ENCODE measurements around the gene ROR2.

Gene ROR2

DNA sequence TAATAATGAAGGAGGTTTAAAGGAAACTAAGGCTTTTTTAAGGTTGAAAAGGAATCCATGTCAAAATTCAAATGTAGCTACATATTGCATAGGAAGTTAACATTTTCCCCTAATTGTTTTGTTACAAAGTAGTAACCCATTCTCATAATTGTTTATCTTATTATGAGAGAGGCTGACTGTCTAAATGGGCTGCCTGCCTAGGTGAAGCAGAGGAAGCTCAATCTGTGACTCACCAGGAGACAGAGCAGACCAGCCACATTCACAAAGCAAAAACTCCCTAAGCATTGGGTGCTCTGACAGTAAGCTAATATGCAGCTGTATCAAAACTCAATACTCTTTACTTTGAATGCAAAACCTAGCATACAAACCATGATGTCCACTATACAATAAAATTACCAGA is 208.5 kb downstream of the ROR2 start:
- DNase-seq (ENCODE audit: low spot score): no peak

DNA sequence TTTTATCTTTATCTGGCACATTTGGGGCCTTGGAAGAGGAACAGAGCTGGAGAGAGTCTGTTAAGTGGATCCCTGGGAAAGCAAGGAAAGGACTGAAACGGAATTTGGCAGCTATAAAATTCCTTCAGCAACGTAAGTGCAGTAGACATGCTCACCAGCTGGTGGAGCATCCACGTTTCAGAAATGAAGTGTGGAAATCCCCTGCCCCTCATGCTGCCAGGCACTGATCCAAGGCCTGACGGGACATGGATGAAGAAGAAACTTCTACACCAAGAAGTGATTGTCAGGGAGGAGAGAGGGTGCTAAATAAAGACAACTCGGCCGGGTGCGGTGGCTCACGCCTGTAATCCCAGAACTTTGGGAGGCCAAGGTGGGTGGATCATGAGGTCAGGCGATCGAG is 209.3 kb downstream of the ROR2 start:
- no peak for DNase-seq (ENCODE audit: low spot score)

DNA sequence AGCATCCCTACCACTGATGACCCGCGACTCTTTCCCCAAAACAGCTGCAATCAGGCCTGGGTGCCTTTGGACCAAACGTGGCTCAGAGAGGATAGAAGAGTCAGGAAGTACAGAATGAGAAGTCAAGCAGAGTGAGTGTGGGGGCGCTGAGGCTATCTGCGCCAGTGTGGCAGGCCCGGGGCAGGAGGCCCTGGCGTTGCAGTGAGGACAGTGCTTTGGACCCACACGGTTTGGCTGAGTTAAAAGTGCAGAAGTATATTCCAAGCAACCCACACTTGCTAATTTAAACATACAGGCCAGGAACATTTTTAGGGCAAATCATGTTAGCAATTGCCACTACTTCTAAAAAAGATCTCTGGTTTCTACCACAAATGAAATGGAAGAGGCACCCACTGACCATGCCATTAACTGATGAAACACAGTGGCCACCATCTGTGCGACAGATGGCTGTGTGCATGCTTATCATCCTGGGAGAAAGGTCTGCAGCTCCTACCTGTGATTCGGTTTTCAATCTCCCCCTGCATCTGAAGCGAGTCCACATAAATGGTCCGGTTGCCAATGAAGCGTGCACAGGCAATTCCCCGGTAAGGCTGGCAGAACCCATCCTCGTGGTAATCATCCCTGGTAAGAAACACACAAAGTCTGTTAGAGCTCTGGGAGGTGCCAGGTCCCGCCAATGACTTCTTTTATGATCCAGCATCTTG is 213.0 kb downstream of the ROR2 start:
- peak; percentile 54 for DNase-seq (ENCODE audit: low spot score)

DNA sequence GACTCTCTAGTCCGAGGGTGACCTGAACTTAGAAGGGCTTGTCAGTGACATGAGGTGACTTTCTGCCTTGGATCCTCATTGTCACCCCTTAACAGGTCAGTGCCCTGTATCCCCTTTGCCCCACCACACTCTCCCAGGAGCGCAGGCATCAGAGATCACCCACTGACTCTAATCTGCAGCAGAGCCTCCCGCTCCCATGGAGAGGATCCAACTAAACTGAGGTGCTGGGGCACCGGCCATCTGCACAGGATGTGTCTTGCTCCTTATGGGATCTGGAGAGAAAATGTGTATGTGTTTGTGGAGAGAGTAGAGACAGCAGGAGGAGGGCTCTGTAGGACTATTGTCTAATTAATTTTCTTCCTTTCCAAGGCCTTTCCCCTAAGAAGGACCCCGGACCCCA is 213.7 kb downstream of the ROR2 start:
- peak; percentile 37 for DNase-seq (ENCODE audit: low spot score)

DNA sequence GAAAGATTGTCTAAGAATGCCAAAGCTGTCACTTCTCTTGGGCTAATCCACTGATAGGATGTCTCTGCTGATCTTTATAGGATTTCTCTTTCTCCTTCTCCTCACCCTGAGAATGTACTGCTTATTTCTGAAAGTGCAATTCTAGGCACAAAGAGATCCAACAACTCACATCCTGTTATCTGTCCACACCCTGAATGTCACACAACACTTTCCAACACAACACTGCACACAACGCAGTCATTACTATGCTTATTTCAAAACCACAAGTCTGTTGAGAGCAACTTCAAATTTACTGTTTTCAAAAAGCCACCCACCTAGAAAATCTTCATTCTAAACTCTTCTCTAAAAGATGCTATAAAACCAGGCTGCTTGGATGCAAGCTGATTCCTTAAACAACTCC is 215.0 kb downstream of the ROR2 start:
- DNase-seq (ENCODE audit: low spot score): no peak

DNA sequence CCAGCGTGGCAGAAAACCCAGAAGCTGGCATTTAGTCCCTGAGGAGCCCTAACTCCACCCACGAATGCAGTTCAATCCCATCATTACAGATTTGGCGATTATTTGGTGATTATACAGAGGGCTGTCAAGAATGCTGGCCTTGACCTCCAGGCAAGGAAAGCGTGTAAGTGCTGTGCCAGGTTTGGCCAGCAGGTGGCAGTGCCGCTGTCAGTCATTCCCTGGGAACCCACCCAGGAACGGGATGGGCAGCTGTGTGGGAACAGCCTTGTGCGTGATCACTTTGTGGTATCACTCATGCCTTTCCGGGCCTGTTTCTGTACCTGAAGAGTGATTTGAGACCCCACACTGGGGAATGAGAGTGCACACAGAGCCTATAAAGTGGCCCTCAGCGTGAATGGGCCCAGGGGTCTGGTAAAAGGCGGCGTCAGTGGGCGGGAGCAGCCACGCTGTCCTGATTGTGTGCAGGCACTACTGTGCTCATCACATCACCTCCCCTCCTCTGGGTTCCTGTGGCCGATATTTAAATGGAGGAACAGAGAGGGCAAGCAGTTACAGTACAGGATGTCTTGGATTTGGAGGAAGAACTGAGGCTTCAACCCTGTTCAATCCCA is 215.6 kb downstream of the ROR2 start:
- DNase-seq (ENCODE audit: low spot score): peak; percentile 30

DNA sequence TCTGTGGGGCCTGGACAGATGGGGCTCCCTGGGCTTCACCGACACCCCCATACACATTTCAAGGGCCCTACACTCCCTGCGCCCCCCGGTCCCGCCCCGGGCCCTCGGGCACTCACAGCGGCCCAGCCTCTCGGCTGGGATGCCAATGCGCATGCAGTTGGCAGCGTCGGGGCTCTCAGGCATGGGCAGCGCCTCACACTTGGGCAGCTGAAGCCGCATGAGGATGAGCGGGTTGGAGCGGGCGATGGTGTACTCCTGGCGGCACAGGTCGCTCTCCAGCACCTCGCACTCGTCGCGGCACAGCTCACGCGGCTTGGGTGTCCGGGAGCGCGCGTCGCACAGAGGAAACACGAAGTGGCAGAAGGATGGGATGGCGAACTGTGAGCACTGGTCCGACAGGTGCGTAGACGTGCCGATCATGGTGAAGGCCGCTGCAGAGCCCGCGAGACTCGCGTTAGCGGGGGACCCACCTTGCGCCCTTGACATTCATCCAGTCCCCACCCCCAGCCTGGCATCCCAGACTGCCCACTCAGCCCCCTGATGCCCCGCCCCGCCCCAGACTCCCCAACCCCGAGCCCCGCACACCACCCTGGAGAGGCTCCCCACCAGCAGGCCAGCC is 216.9 kb downstream of the ROR2 start:
- DNase-seq (ENCODE audit: low spot score): no peak

DNA sequence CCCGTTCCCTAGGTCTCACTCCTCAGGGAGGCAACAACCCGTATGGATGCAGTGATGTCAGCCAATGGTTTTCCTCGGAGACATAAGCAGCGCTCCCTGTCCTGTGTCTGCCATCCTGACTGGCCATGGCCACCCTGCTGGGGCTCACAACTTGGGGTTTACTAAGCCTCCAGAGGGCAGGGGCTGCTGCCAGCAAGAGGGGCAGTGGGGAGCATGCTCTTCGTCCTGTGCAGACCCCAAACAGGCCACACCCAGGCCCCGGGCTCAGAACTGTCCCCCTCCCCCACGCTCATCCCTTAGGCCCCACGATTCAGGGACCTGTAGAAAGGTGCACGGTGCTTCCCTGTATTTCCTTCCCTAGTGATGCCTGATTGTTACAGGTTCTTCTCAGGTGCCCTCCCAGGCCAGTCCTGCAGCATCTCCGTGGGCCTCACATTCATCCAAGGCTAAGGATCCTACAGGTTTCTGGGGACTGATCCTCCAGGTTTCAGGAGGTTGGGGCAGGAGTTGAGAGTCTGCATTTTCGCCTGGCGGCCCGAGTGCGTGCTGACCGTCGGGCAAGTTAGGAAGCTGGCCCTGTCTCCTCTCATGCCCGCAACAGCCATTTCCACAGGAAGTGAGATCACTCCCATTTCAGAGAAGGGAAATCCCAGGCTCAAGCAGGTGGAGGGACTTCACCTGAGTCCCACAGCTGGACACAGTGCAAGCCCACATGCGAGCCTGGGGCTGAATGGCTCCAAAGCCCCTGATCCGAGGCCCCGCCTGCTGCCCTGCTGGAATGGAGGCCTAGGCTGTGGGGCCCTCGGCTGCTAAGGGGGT is 217.6 kb downstream of the ROR2 start:
- no peak for DNase-seq (ENCODE audit: low spot score)

DNA sequence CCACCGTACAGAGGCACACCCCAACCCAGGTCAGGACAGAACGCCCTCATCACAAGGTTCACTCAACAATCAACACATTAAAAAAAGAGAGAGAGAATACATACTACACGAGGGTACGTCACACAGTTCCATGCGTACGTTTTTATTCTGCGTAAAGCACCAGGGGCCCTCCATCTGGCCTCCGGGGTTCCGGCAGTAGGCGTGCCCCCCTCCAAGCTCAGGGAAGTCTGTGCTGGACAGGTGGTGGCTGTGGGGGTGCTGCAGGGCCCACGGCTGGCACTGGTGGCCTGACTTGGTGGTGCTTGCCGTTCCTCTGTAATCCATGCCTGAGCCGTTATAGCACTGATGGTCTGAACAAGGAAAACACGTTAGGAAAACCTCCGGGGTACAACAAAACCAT is 219.2 kb downstream of the ROR2 start:
- no peak for DNase-seq (ENCODE audit: low spot score)

DNA sequence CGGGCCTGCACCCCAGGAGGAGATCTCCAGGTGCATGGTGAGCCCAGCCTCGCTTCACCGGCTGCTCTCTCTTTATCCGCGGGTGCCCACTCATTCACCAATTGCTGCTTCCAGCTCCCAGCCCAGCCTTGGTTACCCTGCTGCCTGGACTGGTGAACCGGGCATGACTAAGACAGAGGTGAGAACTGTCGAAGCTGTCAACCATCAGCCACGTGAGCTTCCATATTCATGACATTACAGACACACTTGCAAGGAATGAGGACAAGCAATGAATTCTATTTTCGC is 220.5 kb downstream of the ROR2 start:
- no peak for DNase-seq (ENCODE audit: low spot score)

DNA sequence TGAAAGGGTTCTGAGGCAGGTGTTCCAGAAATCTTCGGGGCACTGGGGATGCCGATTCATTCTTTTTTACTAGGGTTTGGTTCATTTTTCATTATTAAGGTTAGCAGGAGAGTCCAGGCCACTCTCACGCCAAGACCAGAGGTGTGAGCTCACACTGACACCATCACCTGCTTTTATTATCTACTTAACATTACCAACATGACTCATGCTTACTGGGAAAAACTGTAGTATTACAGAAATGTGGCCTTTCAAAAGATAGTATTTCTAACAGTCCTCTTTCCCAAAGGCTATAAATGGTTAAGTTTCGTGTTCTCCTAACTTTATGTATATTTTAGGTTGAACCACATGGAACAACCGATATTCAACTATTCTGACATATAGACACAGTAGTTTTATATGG is 222.1 kb downstream of the ROR2 start:
- DNase-seq (ENCODE audit: low spot score): no peak

DNA sequence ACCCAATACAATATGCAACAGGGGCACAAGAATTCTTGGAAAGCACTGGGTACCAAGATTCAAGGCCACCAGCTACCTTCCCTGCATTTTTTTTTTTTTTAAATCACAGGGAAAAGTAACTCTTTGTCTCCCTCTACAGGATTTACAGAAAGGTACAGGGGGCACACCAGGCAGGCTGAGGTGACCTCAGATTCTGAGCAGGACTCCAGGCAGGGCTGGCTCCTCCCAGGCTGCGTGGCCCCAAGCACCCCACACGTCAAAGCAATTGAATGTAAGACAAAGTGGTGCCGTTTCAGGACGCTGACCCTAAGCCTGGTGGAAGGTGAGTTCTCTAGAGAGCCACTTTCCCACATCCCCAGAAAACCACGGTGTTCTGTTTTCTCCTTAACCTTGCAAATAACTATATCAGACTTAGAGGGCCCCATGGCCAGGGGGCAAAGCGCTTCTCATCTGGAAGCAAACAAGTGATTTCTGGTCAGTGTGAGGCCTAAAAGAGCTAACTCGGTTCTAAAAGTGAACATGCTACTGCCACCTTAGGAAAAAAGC is 222.6 kb downstream of the ROR2 start:
- DNase-seq (ENCODE audit: low spot score): peak; percentile 35

DNA sequence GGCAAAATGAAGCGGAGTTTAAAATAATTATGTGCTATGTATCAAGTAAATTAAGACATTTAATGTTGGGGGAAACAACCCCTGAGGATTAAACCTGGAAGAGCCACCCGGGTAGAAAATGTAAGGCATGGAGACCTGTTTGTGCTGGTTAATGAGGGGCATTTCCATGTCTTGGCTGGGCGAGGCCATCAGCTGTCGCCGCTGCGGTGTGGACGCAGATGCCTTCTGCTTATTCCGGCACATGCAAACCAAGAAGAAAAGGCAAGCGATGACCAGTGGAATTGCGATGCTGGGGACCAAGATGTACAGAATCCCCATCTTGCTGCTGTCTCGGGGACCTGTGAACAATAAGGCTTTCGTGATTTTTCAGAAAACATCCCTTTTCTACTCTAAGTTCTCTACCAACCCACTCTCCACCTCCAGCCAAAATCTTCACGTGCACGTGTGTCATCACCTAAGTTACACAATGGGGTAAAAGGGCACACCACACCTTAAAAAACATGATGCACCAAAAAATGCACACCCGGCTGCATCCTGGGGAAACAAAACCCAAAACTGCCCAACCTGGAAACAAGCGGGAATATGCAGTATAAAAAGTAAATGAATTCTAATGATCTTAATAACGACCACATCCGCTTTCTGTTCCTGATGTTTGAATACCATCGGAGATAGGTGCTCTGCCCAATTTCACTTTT is 223.5 kb downstream of the ROR2 start:
- DNase-seq (ENCODE audit: low spot score): no peak

DNA sequence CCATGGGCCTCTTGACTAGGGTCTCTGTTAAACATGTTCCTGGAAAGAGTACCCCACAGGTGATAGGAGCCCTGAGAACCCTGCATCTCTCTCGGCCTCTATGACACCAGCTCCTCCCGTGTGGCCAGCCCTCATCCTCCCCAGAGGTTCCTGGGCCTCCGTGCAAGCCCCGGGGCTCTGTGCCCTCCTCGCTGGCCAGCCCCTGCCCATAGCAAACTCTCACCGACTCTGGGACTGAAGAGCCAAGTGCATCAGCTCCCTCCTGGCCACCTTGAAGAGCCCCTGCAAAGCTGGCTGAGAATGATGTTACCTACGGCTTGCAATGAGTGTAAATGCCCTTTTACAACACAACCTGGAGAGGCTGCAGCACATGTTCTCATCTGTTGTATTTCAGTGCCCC is 224.4 kb downstream of the ROR2 start:
- no peak for DNase-seq (ENCODE audit: low spot score)

DNA sequence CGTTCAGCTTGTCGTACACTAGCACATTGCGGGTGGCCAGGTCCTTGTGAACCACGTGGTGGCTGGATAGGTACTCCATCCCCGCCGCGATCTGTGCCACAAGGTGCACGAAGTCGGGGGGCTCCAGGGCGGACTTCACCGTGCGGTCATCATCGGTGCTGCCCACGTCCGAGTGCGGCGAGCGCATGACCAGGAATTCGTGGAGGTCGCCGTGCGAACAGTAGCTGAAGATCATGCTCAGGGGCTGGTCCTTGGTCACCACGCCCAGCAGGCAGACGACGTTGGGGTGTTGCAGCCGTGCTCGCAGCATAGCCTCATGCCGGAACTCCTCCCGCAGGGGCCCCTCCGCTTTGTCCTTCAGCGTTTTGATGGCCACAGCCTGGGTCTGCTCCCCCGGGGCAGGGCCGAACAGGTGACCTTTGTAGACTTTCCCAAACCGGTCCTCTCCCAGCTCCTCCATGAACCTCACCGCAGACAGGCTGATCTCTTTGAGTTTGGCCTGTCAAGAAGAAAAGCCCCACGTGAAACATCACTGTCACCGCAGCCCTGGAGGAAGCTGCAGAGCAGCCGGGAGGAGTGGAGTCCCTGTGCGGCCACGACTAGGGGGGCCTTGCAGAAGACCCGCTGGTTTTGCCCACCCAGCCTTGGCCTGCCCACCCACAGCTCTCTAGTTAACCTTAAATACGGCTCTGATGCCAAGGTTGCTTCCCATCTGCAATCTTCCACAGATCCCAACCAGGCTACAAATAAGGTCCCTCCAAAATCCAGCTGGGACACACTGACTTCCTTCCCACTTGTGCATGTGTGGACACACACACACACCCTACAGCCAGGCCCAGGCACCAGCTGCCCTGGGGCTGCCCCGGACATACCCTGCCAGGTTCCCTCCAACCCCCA is 225.2 kb downstream of the ROR2 start:
- DNase-seq (ENCODE audit: low spot score): no peak

DNA sequence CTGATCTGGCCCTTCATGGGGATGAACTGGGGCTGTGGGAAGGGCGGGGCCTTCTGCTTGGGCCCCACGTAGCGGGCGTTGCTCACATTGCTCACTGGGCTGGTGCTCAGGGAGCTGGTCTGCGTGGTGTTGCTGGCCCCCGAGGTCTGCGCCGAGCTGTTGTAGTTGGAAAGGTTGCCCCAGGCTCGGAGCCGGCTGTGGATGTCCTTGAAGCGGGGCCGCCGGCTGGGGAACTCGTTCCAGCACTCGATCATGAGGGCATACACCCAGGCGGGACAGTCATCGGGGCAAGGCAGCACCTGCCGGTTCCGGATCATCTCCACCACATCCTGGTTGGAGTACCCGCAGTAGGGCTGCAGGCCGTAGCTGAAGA is 226.0 kb downstream of the ROR2 start:
- no peak for DNase-seq (ENCODE audit: low spot score)

DNA sequence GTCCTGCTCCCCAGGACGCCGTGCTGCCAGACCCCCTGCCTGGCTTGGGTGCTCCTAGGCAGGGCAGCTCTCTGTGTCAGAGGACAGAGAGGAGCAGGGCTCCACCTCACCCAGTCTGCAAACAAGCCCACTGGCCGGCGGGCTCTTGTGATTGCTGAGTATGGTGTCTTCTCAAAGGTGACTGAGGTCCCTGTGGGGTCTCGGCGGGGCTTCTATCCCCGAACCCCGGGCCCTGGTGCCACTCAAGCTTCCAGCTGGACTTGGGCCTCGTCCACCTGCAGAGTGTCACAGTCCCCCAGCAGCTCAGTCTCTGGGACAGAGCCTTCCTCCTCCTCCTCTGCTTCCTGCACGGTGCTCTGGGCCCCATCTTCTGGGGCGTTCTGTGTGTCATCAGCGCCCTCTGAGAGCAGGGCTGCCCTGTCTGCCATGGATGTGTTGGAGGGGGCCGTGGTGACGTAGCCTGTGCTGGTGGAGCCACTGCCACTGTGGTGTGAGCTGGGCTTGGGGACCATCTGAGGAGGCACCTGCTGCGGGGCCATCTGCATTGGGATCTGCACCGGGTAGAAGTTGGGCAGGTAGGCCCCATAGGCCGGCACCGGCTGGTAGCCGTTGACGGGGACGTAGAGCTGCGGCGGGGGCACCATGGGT is 226.5 kb downstream of the ROR2 start:
- DNase-seq (ENCODE audit: low spot score): no peak

DNA sequence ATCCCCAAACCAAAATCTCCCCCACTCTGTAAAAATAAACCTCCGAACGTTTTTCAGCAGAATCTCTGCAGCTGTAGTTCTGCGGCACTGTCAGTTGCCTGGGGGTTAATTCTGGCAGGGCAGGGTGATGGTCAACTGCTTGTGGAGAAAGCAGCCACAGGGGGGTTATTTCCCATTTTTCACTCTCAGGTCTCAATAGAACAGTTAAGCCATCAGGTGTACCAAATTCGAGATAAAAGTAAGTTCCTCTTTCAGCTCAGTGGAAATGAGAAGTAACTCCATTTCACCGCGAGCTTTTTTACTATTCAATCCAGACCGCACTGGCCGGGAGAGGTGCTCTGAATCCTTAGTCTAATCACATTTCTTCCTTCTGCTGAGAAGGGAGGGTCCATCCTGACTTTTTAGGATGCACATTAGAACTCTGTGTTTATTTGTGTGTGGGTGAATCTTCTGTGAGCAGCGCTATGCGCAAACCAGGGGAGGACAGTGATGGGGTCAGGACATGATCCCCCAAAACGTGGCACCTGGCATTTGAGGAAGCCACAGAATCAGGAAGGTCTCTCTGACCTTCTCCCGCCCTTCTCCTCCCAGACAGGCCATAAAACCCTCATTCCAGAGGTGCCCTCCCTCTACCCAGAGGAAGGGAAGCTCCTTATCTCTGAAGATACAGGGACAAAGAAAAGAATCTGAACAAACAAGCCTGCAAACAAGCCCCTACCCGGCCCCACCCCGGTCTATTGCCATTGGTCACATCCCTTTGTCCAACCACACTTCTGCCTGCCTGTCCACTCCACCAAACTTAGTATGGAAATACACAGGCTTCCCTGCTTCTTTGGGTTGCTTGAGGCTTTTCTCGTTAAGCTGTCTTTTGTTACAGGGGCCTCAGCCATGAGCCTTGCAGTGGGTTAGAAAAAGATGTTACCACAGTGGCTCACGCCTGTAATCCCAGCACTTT is 229.0 kb downstream of the ROR2 start:
- DNase-seq (ENCODE audit: low spot score): no peak

DNA sequence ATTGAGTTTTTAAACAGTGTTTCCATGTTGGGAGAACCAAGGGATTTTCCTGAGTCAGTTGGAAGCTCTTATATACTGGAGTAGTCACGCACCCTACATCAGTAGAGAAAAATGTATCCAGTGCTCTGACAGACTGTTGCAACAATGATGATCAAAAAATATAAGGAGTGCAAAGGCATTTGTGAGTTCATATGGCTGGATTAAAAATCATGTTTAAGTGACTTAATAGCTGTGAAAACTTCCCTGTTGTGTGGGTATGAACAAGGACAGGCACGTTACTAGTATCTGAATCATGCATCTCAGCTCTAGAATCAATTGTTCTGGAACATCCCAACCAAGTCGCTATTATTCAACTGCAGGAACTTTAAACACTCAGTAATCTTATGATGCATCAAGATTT is 229.7 kb downstream of the ROR2 start:
- DNase-seq (ENCODE audit: low spot score): no peak
